HEK293T (cell line): ENCODE data around the gene SPTBN4.

ENCODE experiments used
- ARNT ChIP-seq: fragments of 450-650 bp; IDR thresholded peaks from 2 replicates; pipeline ENCODE4 v1.6.1; 2017; ENCODE audit warnings: mild to moderate bottlenecking
- ELF4 ChIP-seq: fragments of 450-650 bp; IDR thresholded peaks from 2 replicates; pipeline ENCODE4 v1.6.1; 2017; ENCODE audit warnings: antibody characterized with exemption
- FOXM1 ChIP-seq: fragments of 450-650 bp; IDR thresholded peaks from 2 replicates; pipeline ENCODE4 v1.6.1; 2017; ENCODE audit warnings: mild to moderate bottlenecking, borderline replicate concordance
- HDGF ChIP-seq: fragments of 450-650 bp; IDR thresholded peaks from 2 replicates; pipeline ENCODE4 v1.6.1; 2017; ENCODE audit warnings: antibody characterized with exemption, borderline replicate concordance
- L3MBTL2 ChIP-seq: fragments of 450-650 bp; conservative IDR thresholded peaks from 2 replicates; pipeline ENCODE4 v1.6.1; 2016; ENCODE audit warnings: mild to moderate bottlenecking
- SP1 ChIP-seq: fragments of 450-650 bp; IDR thresholded peaks from 2 replicates; pipeline ENCODE4 v1.6.1; 2017
- SUZ12 ChIP-seq: fragments of 450-650 bp; IDR thresholded peaks from 2 replicates; pipeline ENCODE4 v1.6.1; 2016; ENCODE audit warnings: mild to moderate bottlenecking
- TARDBP ChIP-seq: fragments of 450-650 bp; IDR thresholded peaks from 2 replicates; pipeline ENCODE4 v1.6.1; 2016
- ZNF384 ChIP-seq: fragments of 450-650 bp; IDR thresholded peaks from 2 replicates; pipeline ENCODE4 v1.6.1; 2016

DNA sequence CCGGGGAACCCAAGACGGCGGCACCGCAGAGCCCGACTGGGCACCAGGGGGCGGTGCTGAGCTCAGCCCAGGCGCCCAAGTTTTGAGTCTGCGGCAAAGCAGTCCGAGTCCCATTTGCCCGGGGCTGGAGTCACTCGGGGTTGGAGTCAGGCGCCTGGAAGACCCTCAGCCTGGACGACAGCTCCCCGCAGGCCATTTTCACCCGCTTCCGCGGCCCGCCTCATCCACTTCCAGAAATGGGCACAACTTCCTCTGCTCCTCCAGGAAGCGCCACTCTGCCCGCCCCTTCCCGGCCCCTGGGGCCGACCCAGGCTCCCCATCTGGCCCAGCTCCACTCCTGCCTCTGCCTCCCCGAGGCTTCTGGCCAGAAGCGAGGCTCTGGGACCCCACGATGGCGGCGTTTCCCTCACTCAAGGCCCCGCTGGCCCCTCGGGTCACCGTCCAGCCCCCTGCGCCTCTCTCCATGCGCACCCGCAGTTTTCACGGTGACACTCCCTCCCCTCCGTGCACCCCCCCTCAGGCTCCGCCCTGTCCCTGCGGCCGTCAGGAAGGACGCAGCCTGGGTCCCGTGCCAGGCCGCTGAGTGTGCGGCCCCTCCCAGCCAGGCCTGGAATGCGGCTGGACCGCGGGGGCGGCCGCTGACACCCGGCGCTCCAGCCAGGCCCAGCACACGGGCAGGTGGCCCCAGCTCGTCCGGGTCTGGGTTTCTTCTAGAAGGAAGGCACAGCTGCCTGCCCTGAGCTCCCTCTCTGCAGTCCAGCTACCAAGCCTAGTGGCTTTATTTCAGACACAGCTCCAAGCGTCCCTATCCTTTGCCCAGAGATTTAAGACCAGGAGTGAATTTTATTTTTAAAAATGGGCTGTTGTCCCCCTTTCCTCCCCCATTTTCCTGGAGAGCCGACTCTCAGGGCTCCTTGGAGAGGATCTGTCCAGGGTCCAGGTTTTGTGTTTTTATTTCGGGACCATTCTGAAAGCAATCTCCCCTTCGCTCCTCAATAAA lies 45.7 kb upstream of the SPTBN4 start:
- TF ChIP-seq SUZ12, result no peak
- TF ChIP-seq ZNF384, result no peak
- peak; percentile 20 for TF ChIP-seq L3MBTL2
- TF ChIP-seq TARDBP, result no peak
- no peak for TF ChIP-seq ELF4
- TF ChIP-seq HDGF, result no peak
- TF ChIP-seq SP1, result no peak
- no peak for TF ChIP-seq FOXM1
- no peak for TF ChIP-seq ARNT
